K562 (cell line): ENCODE results near the gene SAP25. TPM values are rescaled to one million over a fixed set of nuclear protein-coding genes. Genes with fewer than 3 reads are reported as not detected.
A peak's percentile ranks its signal among the peaks of the same experiment; 100 is the strongest.

Experiments
- ATAC-seq: fragments of 200-7000 bp; cut with Tn5 transposase; 3 replicates; pipeline ENCODE4 v1.9.1; 2020; ENCODE audit warnings: moderate library complexity
- BruUV-seq: library from RNA; stranded (reverse); fragments of 400-500 nt; replicated peaks from 2 replicates; lab custom pipeline; 2021; lab: Mats Ljungman, UMichigan
- CTCF ChIA-PET: fragments of 300-600 bp; formaldehyde crosslinking; extraction: SDS; loops from one replicate; lab custom pipeline; 2021; ENCODE audit warnings: low intra/inter-chr PET ratio; lab: Yijun Ruan, JAX
- POLR2A ChIA-PET: fragments of 300-600, 350-650 bp; sonication (Branson Sonifier 250); formaldehyde crosslinking; extraction: SDS; loops from one replicate; lab custom pipeline; 2021; ENCODE audit warnings: antibody characterized with exemption, inconsistent platforms; lab: Yijun Ruan, JAX
- DNase-seq, 4 experiments: peaks; one replicate each; pipeline versions ENCODE4 v3.0.0 to v3.0.0-alpha.2; 2011 to 2018; ENCODE audit warnings: low spot score in 3 of 4, mixed read lengths in 3 of 4; ENCODE audit errors: extremely low read depth in 1 of 4
- FAIRE-seq: peaks from 2 replicates; lab custom pipeline; 2011; peaks lifted over from hg19 to GRCh38; lab: Jason Lieb, UNC
- H2AFZ ChIP-seq: 2 replicates; pipeline ENCODE4 v1.6.0; 2011; ENCODE audit warnings: low read depth, low read length, control low read depth, inconsistent platforms
- H3K27ac ChIP-seq: fragments of 200-600 bp; 3 replicates; pipeline ENCODE4 v1.8.0; 2011; ENCODE audit warnings: low read depth, mild to moderate bottlenecking, control low read depth, inconsistent platforms, low read length, moderate library complexity, mixed read lengths; ENCODE audit errors: extremely low read depth
- H3K27me3 ChIP-seq, 2 experiments: fragments of 300-600 bp in 1 of 2; 2 replicates in 1 of 2; 3 replicates in 1 of 2; pipeline versions ENCODE4 v1.6.0 to v1.8.0; 2011; ENCODE audit warnings: inconsistent platforms in 2 of 2, low read length in 2 of 2, mild to moderate bottlenecking in 1 of 2, mixed read lengths in 1 of 2, moderate library complexity in 1 of 2; ENCODE audit not compliant: control insufficient read depth in 2 of 2, insufficient read depth in 2 of 2
- H3K36me3 ChIP-seq: fragments of 300-600 bp; 3 replicates; pipeline ENCODE4 v1.8.0; 2011; ENCODE audit warnings: mild to moderate bottlenecking, low read length, inconsistent platforms; ENCODE audit not compliant: control insufficient read depth, insufficient read depth
- H3K4me1 ChIP-seq, 2 experiments: fragments of 200-600 bp in 1 of 2; replicated peaks in 1 of 2; 2 replicates in 1 of 2; 3 replicates in 1 of 2; pipeline versions ENCODE4 v1.5.1 to v1.8.0; 2011; ENCODE audit warnings: inconsistent platforms in 2 of 2, low read length in 2 of 2, mild to moderate bottlenecking in 1 of 2, mixed read lengths in 1 of 2, moderate library complexity in 1 of 2; ENCODE audit not compliant: control insufficient read depth in 2 of 2, insufficient read depth in 2 of 2
- H3K4me2 ChIP-seq: 2 replicates; pipeline ENCODE4 v1.6.1; 2011; ENCODE audit warnings: low read length, control low read depth, inconsistent platforms, mixed read lengths; ENCODE audit not compliant: insufficient read depth
- H3K4me3 ChIP-seq: fragments of 200-600 bp; sonication (generic), shearing (Covaris generic); 2 replicates; pipeline ENCODE4 v1.5.1; 2016; ENCODE audit warnings: control low read depth, inconsistent platforms
- H3K79me2 ChIP-seq: fragments of 200-600 bp; 3 replicates; pipeline ENCODE4 v1.8.0; 2011; ENCODE audit warnings: low read length, inconsistent platforms; ENCODE audit not compliant: control insufficient read depth, insufficient read depth
- H3K9ac ChIP-seq, 2 experiments: 2 replicates each; pipeline versions ENCODE4 v1.6.0 to v1.6.1; 2011; ENCODE audit warnings: low read depth in 2 of 2, low read length in 2 of 2, control low read depth in 1 of 2, inconsistent platforms in 1 of 2, mild to moderate bottlenecking in 1 of 2, mixed read lengths in 1 of 2; ENCODE audit not compliant: insufficient read depth in 1 of 2
- H3K9me1 ChIP-seq: one replicate; pipeline ENCODE4 v1.6.0; 2011; ENCODE audit warnings: inconsistent platforms, mild to moderate bottlenecking, low read length, moderate library complexity; ENCODE audit not compliant: control insufficient read depth, insufficient read depth
- H3K9me3 ChIP-seq: replicated peaks from 2 replicates; pipeline ENCODE4 v1.5.1; 2011; ENCODE audit warnings: low read depth, low read length, inconsistent platforms; ENCODE audit not compliant: control insufficient read depth, insufficient read depth
- H4K20me1 ChIP-seq: replicated peaks from 2 replicates; pipeline ENCODE4 v1.6.1; 2011; ENCODE audit warnings: low read length, inconsistent platforms, mixed read lengths; ENCODE audit not compliant: control insufficient read depth, insufficient read depth
- ATF1 ChIP-seq, 2 experiments: fragments of 450-650 bp in 1 of 2; IDR thresholded peaks; 2 replicates each; pipeline ENCODE4 v1.6.1; 2016; ENCODE audit warnings: missing compliant biosample characterization in 1 of 2, missing genetic modification characterization in 1 of 2
- CBFA2T2 ChIP-seq: fragments of 450-650 bp; conservative IDR thresholded peaks from 2 replicates; pipeline ENCODE4 v1.6.1; 2017; ENCODE audit warnings: mild to moderate bottlenecking
- CBX1 ChIP-seq: sonication (generic); IDR thresholded peaks from 2 replicates; pipeline ENCODE4 v1.6.1; 2016; ENCODE audit warnings: antibody characterized with exemption, low read depth, mild to moderate bottlenecking
- CBX5 ChIP-seq: IDR thresholded peaks from 2 replicates; pipeline ENCODE4 v1.6.1; 2014; ENCODE audit warnings: low read depth, borderline replicate concordance
- FOXA1 ChIP-seq: fragments of 450-650 bp; IDR thresholded peaks from 2 replicates; pipeline ENCODE4 v1.6.1; 2016; ENCODE audit warnings: mild to moderate bottlenecking, borderline replicate concordance
- JUND ChIP-seq, 2 experiments: IDR thresholded peaks; 2 replicates in 1 of 2; 3 replicates in 1 of 2; pipeline ENCODE4 v1.6.1; 2011; ENCODE audit warnings: borderline replicate concordance in 2 of 2, low read depth in 2 of 2, low read length in 2 of 2, improper control_type of control experiment in 1 of 2, missing biosample characterization in 1 of 2, missing genetic modification characterization in 1 of 2, missing genetic modification reagents in 1 of 2
- MAFF ChIP-seq: IDR thresholded peaks from 2 replicates; pipeline ENCODE4 v1.6.1; 2012; ENCODE audit warnings: low read length, improper control_type of control experiment
- MAFK ChIP-seq: IDR thresholded peaks from 2 replicates; pipeline ENCODE4 v1.6.1; 2011; ENCODE audit warnings: low read length, improper control_type of control experiment
- NELFE ChIP-seq: IDR thresholded peaks from 2 replicates; pipeline ENCODE4 v1.6.1; 2011; ENCODE audit warnings: mild to moderate bottlenecking; ENCODE audit not compliant: insufficient read depth, insufficient read length
- PYGO2 ChIP-seq: fragments of 450-650 bp; IDR thresholded peaks from 2 replicates; pipeline ENCODE4 v1.6.1; 2016; ENCODE audit warnings: mild to moderate bottlenecking, missing genetic modification characterization, moderate library complexity, missing compliant biosample characterization
- RBM25 ChIP-seq: fragments of 200-400 bp; formaldehyde crosslinking; IDR thresholded peaks from 2 replicates; pipeline ENCODE4 v1.6.1; 2018; ENCODE audit warnings: low read length, low read depth, moderate library complexity; ENCODE audit not compliant: severe bottlenecking
- SREBF2 ChIP-seq: sonication (generic); formaldehyde crosslinking; IDR thresholded peaks from 2 replicates; pipeline ENCODE4 v1.4.0; 2020; ENCODE audit warnings: mild to moderate bottlenecking, missing genetic modification reagents
- ZNF165 ChIP-seq: fragments of 250-450 bp; sonication (Bioruptor Pico); IDR thresholded peaks from 2 replicates; pipeline ENCODE4 v1.4.0; 2020; ENCODE audit warnings: borderline replicate concordance
- ZNF24 ChIP-seq: fragments of 450-650 bp; IDR thresholded peaks from 2 replicates; pipeline ENCODE4 v1.6.1; 2016
- ZNF324 ChIP-seq: fragments of 250-450 bp; sonication (Bioruptor Pico); IDR thresholded peaks from 2 replicates; pipeline ENCODE4 v1.4.0; 2020; ENCODE audit warnings: mild to moderate bottlenecking
- WGBS: fragments of 100-300 bp; shearing (Covaris generic); methylation state at CpG from one replicate; pipeline ENCODE4 v1.1.6; 2016; ENCODE audit warnings: low coverage, mixed read lengths; ENCODE audit not compliant: insufficient coverage; ENCODE audit errors: missing lambda C conversion rate; 5-methylcytosine and 5-hydroxymethylcytosine counted together
- in situ Hi-C: fragments of 300-500 bp; cut with MboI; formaldehyde crosslinking; loops from 4 replicates; pipeline ENCODE4 v1.15.0; 2018; ENCODE audit warnings: inconsistent platforms, mixed read lengths
- intact Hi-C: fragments of 100-400 bp; cut with micrococcal nuclease; formaldehyde crosslinking; loops from 2 replicates; pipeline ENCODE4 v1.14.2; 2022
- polyA plus RNA-seq, 8 experiments: library from polyadenylated mRNA; depleted of rRNA in 4 of 8; stranded (reverse) in 5 of 8; unstranded in 3 of 8; fragments of >200 nt; fragmentation: Nextera tagmentation in 2 of 8; fragmentation: Illumina TruSeq in 1 of 8; extraction: Ambion mirVana in 2 of 8; extraction: Trizol in 1 of 8; gene quantifications; 2 replicates each; pipeline versions ENCODE4 v1.2.1 to v1.2.3, GENCODE V29; 2011 to 2014; ENCODE audit warnings: inconsistent platforms in 1 of 8, missing spikeins in 1 of 8
- total RNA-seq, 7 experiments: library from RNA; depleted of rRNA in 6 of 7; stranded (reverse); fragments of >200 nt in 6 of 7; fragmentation: Illumina TruSeq in 2 of 7; extraction: Trizol in 2 of 7; gene quantifications; 2 replicates each; pipeline versions ENCODE4 v1.2.1 to v1.2.3, GENCODE V29; 2011 to 2021; ENCODE audit warnings: low replicate concordance in 1 of 7
- TF ChIP-seq, protein P1 (sequence below): fragments of 200-800 bp; sonication (Bioruptor generic); IDR thresholded peaks from 2 replicates; pipeline ENCODE4 v1.6.1; 2017; ENCODE audit warnings: missing genetic modification characterization, missing compliant biosample characterization
- TF ChIP-seq, protein P2 (sequence below): fragments of 450-650 bp; IDR thresholded peaks from 2 replicates; pipeline ENCODE4 v1.7.0; 2016; ENCODE audit warnings: borderline replicate concordance

Gene SAP25
- total and polyA plus RNA-seq, 9 of the 15 experiments (the other 6 are each of a cell fraction or from before 2014, with no cell fraction given) = 0.13 to 5.3 (median 0.78) TPM; not detected in 1

DNA sequence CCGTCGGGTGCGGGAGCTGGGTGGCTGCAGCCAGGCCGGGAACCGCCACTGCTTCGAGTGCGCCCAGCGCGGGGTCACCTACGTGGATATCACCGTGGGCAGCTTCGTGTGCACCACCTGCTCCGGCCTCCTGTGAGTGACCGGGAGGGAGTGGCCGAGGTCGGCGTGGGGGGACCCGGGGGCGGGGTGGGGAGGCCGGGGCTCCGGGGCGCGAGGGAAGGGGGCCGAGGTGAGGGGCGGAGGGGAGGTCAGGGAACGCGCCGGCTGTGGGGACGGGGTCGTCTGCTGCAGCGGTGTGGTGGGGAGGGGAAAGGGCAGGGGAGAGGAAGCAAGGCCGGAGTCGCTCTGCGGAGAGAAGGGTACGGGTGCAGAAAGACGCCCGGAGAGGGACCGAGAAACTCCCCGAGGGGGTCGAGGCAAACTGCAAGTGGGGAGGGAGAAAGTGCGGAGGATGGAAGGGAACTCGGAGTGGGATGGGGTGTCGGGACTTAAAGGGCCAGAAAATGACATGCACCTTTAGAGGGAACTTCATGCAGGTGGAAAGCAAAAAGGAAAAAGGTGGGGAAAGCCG is 34.2 kb downstream of the SAP25 start (continued):
- no peak for TF ChIP-seq JUND (IDR thresholded peaks at IDR 0.05; ENCODE audit: borderline replicate concordance, low read depth, low read length)
- TF ChIP-seq JUND (tag; IDR thresholded peaks at IDR 0.05; ENCODE audit: borderline replicate concordance, low read depth, low read length) = no peak
- no peak for TF ChIP-seq NELFE
- TF ChIP-seq ZNF24 = no peak
- TF ChIP-seq CBFA2T2 = no peak

DNA sequence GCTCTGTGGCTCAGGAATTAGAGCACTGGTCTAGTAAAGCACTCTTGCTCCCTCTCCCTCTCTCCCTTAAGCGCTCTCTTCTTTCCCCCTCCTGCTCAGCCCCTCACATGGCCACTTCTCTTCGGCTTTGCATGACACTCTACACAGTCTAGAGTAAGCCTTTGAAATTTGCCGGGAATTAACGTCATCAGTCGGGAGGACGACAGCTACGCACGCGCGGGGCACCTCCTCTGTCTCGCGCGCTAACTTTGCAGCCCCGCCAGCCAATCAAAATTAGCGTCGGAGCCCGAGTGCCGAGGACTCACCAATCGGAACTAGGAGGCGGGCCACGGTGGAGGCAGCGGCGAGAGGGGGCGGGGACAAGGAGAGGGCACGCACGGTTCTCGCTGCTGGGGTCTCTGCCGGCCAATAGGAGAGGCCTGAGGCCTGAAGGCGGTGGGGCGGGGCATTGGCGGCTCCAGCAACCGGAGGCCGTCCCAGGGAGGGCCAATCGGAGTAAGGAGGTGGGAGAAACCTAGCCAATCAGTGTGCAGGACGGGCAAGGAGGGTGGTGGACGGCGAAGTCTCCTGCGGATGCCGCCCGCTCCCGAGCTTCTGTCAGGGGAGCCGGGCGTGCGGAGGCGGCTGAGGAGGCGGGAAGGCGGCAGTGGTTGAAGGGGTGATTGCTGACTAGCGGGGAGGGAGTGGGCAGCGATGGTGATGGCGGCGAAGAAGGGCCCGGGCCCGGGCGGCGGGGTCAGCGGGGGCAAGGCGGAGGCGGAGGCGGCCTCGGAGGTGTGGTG is 34.9 kb downstream of the SAP25 start, which contains the start of gene AGFG2:
Gene AGFG2, plus strand, starts transcription at position 550 of the 782 bp plus-strand sequence. Its CDS starts 144 bp downstream, at position 694.
- in situ Hi-C loops (no loop called here), intact Hi-C loops (loop anchor here (2.0 to 5.0 kb wide), 2 partner anchors 28 to 37 kb away; no protein-coding TSS in a partner anchor)
- H3K27ac ChIP-seq = peak within 1 kb of the TSS; percentile 84
- H3K9ac ChIP-seq = peak within 1 kb of the TSS; percentile 80 to 92
- ChIA-PET POLR2A (interaction anchor here (0.6 to 1.7 kb wide), 12 partner anchors 9 to 124 kb away, joined by 3 to 6 read pairs (median 4); partner anchors contain the start of genes FBXO24, LRCH4, MOSPD3 and TSC22D4), CTCF (interaction anchor here (0.7 kb wide), 1 partner anchor 56 kb away, joined by 3 read pairs; no protein-coding TSS in a partner anchor)
- peak within 1 kb of the TSS; percentile 91 for H2AFZ ChIP-seq
- no peaks in the 10 kb centered on the region for H3K9me3 ChIP-seq
- H4K20me1 ChIP-seq = no peaks in the 10 kb centered on the region; the same call in 1 of the 2 replicates
- no peaks in the 10 kb centered on the region; the same call in 2 of the 3 replicates for H3K36me3 ChIP-seq
- peaks cover 34% of the 10 kb centered on the region for H3K79me2 ChIP-seq
- DNase-seq (peak; percentile 99 to 100 (median 100)), ATAC-seq (peak; percentile 97), FAIRE-seq (peak; percentile 99)
- H3K27me3 ChIP-seq = no peaks in the 10 kb centered on the region
- no TSS peak for BruUV-seq
- H3K4me2 ChIP-seq = peak within 1 kb of the TSS; percentile 93
- H3K9me1 ChIP-seq = no peaks in the 10 kb centered on the region
- H3K4me3 ChIP-seq = peak within 1 kb of the TSS; percentile 87
- under 1% methylated on average over 60 of the region's 60 CpGs for WGBS
- peaks cover 34 to 37% of the 10 kb centered on the region in 2 experiments for H3K4me1 ChIP-seq
- TF ChIP-seq, protein P1, sequence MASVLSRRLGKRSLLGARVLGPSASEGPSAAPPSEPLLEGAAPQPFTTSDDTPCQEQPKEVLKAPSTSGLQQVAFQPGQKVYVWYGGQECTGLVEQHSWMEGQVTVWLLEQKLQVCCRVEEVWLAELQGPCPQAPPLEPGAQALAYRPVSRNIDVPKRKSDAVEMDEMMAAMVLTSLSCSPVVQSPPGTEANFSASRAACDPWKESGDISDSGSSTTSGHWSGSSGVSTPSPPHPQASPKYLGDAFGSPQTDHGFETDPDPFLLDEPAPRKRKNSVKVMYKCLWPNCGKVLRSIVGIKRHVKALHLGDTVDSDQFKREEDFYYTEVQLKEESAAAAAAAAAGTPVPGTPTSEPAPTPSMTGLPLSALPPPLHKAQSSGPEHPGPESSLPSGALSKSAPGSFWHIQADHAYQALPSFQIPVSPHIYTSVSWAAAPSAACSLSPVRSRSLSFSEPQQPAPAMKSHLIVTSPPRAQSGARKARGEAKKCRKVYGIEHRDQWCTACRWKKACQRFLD = peak; percentile 58; the same call in 1 of the 2 replicates
- no peak for TF ChIP-seq CBX5
- TF ChIP-seq, protein P2, sequence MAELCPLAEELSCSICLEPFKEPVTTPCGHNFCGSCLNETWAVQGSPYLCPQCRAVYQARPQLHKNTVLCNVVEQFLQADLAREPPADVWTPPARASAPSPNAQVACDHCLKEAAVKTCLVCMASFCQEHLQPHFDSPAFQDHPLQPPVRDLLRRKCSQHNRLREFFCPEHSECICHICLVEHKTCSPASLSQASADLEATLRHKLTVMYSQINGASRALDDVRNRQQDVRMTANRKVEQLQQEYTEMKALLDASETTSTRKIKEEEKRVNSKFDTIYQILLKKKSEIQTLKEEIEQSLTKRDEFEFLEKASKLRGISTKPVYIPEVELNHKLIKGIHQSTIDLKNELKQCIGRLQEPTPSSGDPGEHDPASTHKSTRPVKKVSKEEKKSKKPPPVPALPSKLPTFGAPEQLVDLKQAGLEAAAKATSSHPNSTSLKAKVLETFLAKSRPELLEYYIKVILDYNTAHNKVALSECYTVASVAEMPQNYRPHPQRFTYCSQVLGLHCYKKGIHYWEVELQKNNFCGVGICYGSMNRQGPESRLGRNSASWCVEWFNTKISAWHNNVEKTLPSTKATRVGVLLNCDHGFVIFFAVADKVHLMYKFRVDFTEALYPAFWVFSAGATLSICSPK = no peak
- no peak for TF ChIP-seq SREBF2
- no peak for TF ChIP-seq PYGO2 (tag)
- no peak; the same call in 1 of the 2 replicates for TF ChIP-seq ATF1 (CRISPR knock-in tag; IDR thresholded peaks at IDR 0.05)
- peak; percentile 97 for TF ChIP-seq ATF1 (tag; IDR thresholded peaks at IDR 0.05)
- no peak for TF ChIP-seq ZNF165 (CRISPR knock-in tag)
- TF ChIP-seq MAFK = 0 out of 2 replicates have a peak, but pooled peaks have one; percentile 1
- no peak for TF ChIP-seq MAFF
- no peak for TF ChIP-seq ZNF324
- TF ChIP-seq RBM25 = peak; percentile 89
- TF ChIP-seq FOXA1 = no peak
- TF ChIP-seq CBX1 = no peak; the same call in 1 of the 2 replicates
